GM21360 (cell line): ENCODE data around the gene CNNM1.

Experiments used
- ATAC-seq: cut with Tn5 transposase; IDR thresholded peaks from one replicate; pipeline ENCODE4 v1.9.1; 2021; ENCODE audit warnings: mild to moderate bottlenecking, moderate library complexity; ENCODE audit not compliant: unreplicated experiment

The CNNM1 gene

DNA sequence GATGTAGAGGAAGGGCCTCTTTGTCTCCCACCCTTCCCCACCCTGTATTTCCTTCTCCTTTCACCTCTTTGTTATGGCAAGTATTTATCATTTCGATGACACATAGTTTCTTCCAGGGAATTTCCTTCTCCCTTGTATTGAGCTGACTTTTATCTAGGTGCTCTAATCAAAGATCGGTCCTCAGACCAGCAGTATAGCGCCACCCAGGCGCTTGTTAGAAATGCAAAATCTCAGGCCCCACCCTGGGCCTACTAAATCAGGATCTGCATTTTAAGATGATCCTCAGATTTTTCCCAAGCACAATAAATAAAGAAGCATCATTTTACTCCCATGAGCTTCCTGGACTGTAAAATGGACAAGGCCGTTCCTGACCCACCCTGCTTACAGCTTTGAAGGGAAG, 113.2 kb downstream of the CNNM1 start:
- ATAC-seq, result no peak

DNA sequence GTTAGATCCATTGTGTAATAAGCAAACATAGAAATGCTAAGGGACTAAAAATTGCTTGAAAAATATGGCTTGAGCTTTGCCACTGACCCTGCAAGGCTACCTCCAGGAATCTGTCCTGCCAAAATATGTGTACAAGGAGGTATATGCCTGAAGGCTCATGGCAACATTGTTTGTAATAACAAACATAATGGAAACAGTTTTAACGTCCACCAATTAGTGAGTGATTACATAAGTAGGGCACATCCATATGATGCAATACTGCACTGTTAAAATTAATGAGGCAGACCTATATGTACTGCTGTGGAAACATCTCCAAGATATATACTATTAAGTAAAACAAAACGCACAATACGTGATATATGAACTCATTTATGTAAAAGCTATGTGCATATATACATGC, 114.3 kb downstream of the CNNM1 start:
- no peak for ATAC-seq
